ENCODE data around the gene POLDIP2. TPM values are rescaled to one million over a fixed set of nuclear protein-coding genes. Genes with fewer than 3 reads are reported as not detected.

The POLDIP2 gene
- polyA plus RNA-seq, 1 of the 3 experiments (the other 2 are of a cell fraction), result 98.1 TPM

DNA sequence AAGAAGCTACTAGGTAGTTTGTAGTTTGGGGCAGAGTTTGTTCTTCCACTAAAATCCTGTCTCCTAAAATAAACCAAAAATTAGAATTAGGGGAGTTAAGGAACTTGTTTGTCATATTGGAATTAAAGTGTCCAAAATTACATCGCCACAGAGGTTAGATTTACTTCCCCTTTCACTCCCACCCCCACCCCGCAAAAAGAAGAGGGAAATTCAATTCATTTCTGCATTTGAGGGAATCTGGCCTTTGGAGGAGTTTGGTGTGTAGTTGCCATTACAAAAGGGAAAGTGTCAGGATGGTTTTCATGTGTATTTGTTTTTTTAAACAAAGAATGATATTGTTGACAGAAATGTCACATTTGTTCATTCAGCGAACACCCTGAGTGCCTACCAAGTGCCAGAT is 32.5 kb downstream of the POLDIP2 start (continued):
- TF ChIP-seq JUND (IDR thresholded peaks at IDR 0.05), result no peak
- TF ChIP-seq, protein P1, sequence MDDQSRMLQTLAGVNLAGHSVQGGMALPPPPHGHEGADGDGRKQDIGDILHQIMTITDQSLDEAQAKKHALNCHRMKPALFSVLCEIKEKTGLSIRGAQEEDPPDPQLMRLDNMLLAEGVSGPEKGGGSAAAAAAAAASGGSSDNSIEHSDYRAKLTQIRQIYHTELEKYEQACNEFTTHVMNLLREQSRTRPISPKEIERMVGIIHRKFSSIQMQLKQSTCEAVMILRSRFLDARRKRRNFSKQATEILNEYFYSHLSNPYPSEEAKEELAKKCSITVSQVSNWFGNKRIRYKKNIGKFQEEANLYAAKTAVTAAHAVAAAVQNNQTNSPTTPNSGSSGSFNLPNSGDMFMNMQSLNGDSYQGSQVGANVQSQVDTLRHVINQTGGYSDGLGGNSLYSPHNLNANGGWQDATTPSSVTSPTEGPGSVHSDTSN (IDR thresholded peaks at IDR 0.05), result no peak
- no peak for TF ChIP-seq NRF1 (IDR thresholded peaks at IDR 0.05; ENCODE audit: low read depth, low read length)
- TF ChIP-seq, protein P2, sequence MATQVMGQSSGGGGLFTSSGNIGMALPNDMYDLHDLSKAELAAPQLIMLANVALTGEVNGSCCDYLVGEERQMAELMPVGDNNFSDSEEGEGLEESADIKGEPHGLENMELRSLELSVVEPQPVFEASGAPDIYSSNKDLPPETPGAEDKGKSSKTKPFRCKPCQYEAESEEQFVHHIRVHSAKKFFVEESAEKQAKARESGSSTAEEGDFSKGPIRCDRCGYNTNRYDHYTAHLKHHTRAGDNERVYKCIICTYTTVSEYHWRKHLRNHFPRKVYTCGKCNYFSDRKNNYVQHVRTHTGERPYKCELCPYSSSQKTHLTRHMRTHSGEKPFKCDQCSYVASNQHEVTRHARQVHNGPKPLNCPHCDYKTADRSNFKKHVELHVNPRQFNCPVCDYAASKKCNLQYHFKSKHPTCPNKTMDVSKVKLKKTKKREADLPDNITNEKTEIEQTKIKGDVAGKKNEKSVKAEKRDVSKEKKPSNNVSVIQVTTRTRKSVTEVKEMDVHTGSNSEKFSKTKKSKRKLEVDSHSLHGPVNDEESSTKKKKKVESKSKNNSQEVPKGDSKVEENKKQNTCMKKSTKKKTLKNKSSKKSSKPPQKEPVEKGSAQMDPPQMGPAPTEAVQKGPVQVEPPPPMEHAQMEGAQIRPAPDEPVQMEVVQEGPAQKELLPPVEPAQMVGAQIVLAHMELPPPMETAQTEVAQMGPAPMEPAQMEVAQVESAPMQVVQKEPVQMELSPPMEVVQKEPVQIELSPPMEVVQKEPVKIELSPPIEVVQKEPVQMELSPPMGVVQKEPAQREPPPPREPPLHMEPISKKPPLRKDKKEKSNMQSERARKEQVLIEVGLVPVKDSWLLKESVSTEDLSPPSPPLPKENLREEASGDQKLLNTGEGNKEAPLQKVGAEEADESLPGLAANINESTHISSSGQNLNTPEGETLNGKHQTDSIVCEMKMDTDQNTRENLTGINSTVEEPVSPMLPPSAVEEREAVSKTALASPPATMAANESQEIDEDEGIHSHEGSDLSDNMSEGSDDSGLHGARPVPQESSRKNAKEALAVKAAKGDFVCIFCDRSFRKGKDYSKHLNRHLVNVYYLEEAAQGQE (IDR thresholded peaks at IDR 0.05; ENCODE audit: low read depth, low read length), result no peak
- TF ChIP-seq MEF2A (IDR thresholded peaks at IDR 0.05; ENCODE audit: borderline replicate concordance, low read depth), result no peak
- TF ChIP-seq, protein P3, sequence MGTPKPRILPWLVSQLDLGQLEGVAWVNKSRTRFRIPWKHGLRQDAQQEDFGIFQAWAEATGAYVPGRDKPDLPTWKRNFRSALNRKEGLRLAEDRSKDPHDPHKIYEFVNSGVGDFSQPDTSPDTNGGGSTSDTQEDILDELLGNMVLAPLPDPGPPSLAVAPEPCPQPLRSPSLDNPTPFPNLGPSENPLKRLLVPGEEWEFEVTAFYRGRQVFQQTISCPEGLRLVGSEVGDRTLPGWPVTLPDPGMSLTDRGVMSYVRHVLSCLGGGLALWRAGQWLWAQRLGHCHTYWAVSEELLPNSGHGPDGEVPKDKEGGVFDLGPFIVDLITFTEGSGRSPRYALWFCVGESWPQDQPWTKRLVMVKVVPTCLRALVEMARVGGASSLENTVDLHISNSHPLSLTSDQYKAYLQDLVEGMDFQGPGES (IDR thresholded peaks at IDR 0.05; ENCODE audit: low read depth, low read length), result no peak
- TF ChIP-seq RXRA (IDR thresholded peaks at IDR 0.05; ENCODE audit: borderline replicate concordance, low read depth), result no peak
- TF ChIP-seq POLR2AphosphoS5 (IDR thresholded peaks at IDR 0.05; ENCODE audit: low read depth, low read length), result no peak

DNA sequence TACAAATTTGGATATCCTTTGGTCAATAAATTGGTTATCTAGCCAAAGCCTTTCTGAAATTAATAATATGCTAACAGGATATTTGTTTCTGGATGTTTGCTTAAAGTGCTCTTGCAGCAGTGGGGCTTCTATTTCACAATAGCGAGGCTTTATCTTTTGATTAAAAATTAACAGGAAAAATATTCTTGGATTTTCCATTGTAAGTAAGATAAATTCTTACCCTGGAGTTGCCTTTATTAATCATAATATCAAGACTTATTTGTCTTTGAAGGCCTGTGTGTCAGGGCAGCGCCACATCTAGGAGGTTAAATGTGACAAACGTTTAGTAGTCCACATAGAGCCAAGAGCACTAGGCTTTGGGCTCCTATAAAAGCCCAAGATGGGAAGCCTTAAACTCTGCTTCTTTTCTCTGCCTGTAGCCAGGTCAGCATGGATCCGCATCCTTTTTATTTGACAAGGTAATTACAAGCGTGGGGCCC is 33.0 kb downstream of the POLDIP2 start:
- H3K9ac ChIP-seq, result no peak overlapping the region
- H2AFZ ChIP-seq (ENCODE audit: low read depth), result no peak overlapping the region
- H4K20me1 ChIP-seq (ENCODE audit: insufficient read depth), result no peaks in the 10 kb centered on the region
- H3K4me3 ChIP-seq (ENCODE audit: low read depth in 2 of 2, low read length in 1 of 2), result no peak overlapping the region
- H3K79me2 ChIP-seq (ENCODE audit: insufficient read depth), result peaks cover 25% of the 10 kb centered on the region
- no peak for DNase-seq
- no peaks in the 10 kb centered on the region for H3K9me2 ChIP-seq
- no peaks in the 10 kb centered on the region for H3K27me3 ChIP-seq (ENCODE audit: insufficient read depth)
- 0 out of 4 replicates have a peak overlapping the region, but pooled peaks of 1 of the 2 experiments have one; percentile 3 for H3K27ac ChIP-seq (ENCODE audit: low read depth in 2 of 2, low read length in 1 of 2)
- TF ChIP-seq GATA2 (CRISPR knock-in tag; IDR thresholded peaks at IDR 0.05), result no peak
- no peak for TF ChIP-seq FOXJ3 (CRISPR knock-in tag; IDR thresholded peaks at IDR 0.05)
- no peak for TF ChIP-seq CHD2 (IDR thresholded peaks at IDR 0.05; ENCODE audit: low read length, partially characterized antibody)
- TF ChIP-seq SIN3A (IDR thresholded peaks at IDR 0.05; ENCODE audit: borderline replicate concordance, low read depth, low read length), result no peak
- no peak for TF ChIP-seq GABPA (IDR thresholded peaks at IDR 0.05; ENCODE audit: low read depth)
- TF ChIP-seq TEAD4 (IDR thresholded peaks at IDR 0.05; ENCODE audit: borderline replicate concordance, insufficient read depth), result no peak
- no peak for TF ChIP-seq RXRA (IDR thresholded peaks at IDR 0.05; ENCODE audit: borderline replicate concordance, low read depth)
- TF ChIP-seq, protein P2 (IDR thresholded peaks at IDR 0.05; ENCODE audit: low read depth, low read length), result no peak
- TF ChIP-seq TAF1 (IDR thresholded peaks at IDR 0.05; ENCODE audit: borderline replicate concordance, low read depth, low read length), result no peak
- no peak for TF ChIP-seq YY1 (IDR thresholded peaks at IDR 0.05; ENCODE audit: low read depth)
- TF ChIP-seq, protein P3 (IDR thresholded peaks at IDR 0.05; ENCODE audit: low read depth, low read length), result no peak
- TF ChIP-seq RCOR1 (IDR thresholded peaks at IDR 0.05; ENCODE audit: low read length), result no peak
- TF ChIP-seq TCF12 (IDR thresholded peaks at IDR 0.05), result no peak
- TF ChIP-seq JUND (IDR thresholded peaks at IDR 0.05), result no peak
- TF ChIP-seq ELF1 (IDR thresholded peaks at IDR 0.05), result no peak
- POLR2A ChIA-PET, result no interaction called here
- H3K9me3 ChIP-seq, result no peaks in the 10 kb centered on the region
- H3K36me3 ChIP-seq (replicated peaks in 1 of 2; ENCODE audit: control insufficient read depth in 1 of 2, insufficient read depth in 2 of 2, low read length in 1 of 2), result peaks cover 23 to 26% of the 10 kb centered on the region in 2 experiments
- no peak overlapping the region for H3K4me2 ChIP-seq
- WGBS (ENCODE audit: low lambda C conversion rate), result 81% methylated on average over 5 of the region's 5 CpGs
- CTCF ChIA-PET, result interaction anchor here (0.7 to 1.8 kb wide), 2 partner anchors 92 to 592 kb away, joined by 3 to 6 read pairs; no protein-coding TSS in a partner anchor
- H3K4me1 ChIP-seq (ENCODE audit: control insufficient read depth in 1 of 2, insufficient read depth in 2 of 2, low read depth in 1 of 2, low read length in 1 of 2), result peaks cover 0 to 8% of the 10 kb centered on the region in 2 experiments; a peak in 1 of 4 replicates
- peaks cover 4% of the 10 kb centered on the region for H3F3A ChIP-seq (replicated peaks; ENCODE audit: insufficient read depth)

Measured in SK-N-SH (cell line).